DND-41 (cell line): Measurements from ENCODE around the gene GTSE1.

Source experiments
- EZH2 ChIP-seq: IDR thresholded peaks from 3 replicates; pipeline ENCODE4 v1.6.1; 2012; ENCODE audit warnings: borderline replicate concordance, low read depth, mild to moderate bottlenecking, moderate library complexity, low read length, inconsistent platforms; ENCODE audit not compliant: severe bottlenecking
- TF ChIP-seq, protein P1 (sequence below): IDR thresholded peaks from 2 replicates; pipeline ENCODE4 v1.5.1; 2012; ENCODE audit warnings: borderline replicate concordance, low read length, moderate library complexity, mild to moderate bottlenecking; ENCODE audit not compliant: poor library complexity, severe bottlenecking; ENCODE audit errors: extremely low read depth

DNA sequence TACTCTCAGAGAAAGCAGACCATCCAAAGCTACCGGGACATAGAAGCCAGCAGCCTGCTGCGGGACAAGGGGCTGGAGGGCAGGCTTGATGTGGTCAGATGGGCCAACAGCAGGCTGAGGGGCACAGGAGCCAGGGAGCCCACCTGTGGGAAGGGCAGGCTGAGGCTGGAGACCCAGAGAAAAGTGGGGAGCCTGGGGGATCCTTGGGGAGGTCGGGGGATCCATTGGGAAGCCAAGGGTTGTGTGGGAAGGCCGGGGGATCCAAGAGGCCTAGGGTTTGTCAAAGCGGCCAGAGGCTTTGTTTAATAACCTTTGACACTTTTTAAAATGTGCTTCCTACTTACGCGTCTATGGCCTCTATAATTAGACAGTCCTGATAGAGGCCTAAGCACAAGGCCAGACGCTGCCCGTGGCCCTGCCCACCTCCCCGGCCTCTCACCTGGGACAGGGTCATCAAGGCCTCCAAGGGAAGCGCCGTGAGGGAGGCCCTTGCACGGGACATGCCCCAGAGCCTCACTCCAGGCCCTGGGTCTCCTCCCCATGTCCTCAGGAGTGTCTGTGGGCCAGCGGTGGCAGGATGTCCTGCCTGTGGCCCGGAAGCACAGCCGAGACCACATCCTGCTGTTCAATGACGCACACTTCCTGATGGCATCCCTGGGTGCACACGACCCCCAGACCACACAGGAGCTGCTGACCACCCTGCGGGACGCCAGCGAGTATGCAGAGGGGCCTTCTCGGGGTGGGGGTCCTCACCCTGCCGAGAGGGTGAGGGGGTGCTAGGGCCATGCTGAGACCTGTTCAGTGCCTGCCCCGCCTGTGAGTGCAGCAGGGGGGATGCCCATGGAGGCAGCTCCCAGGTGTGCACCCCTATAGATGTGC, 8.6 kb upstream of the GTSE1 start:
- TF ChIP-seq EZH2, result no peak
- TF ChIP-seq, protein P1, sequence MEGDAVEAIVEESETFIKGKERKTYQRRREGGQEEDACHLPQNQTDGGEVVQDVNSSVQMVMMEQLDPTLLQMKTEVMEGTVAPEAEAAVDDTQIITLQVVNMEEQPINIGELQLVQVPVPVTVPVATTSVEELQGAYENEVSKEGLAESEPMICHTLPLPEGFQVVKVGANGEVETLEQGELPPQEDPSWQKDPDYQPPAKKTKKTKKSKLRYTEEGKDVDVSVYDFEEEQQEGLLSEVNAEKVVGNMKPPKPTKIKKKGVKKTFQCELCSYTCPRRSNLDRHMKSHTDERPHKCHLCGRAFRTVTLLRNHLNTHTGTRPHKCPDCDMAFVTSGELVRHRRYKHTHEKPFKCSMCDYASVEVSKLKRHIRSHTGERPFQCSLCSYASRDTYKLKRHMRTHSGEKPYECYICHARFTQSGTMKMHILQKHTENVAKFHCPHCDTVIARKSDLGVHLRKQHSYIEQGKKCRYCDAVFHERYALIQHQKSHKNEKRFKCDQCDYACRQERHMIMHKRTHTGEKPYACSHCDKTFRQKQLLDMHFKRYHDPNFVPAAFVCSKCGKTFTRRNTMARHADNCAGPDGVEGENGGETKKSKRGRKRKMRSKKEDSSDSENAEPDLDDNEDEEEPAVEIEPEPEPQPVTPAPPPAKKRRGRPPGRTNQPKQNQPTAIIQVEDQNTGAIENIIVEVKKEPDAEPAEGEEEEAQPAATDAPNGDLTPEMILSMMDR, result no peak
